CD4-positive, alpha-beta T cell treated with Interleukin-4 for 1 hour (primary cell): ENCODE results near the gene CCDC158.
"Not testable (repeated sequence)": the region's sequence is repeated elsewhere in the genome, so short reads cannot be mapped to it uniquely, and the experiment has no call there.

ENCODE experiments used
- DNase-seq, 2 donors: peaks; one replicate each; pipeline ENCODE4 v3.0.0-alpha.2; 2020 to 2022

CCDC158 gene

DNA sequence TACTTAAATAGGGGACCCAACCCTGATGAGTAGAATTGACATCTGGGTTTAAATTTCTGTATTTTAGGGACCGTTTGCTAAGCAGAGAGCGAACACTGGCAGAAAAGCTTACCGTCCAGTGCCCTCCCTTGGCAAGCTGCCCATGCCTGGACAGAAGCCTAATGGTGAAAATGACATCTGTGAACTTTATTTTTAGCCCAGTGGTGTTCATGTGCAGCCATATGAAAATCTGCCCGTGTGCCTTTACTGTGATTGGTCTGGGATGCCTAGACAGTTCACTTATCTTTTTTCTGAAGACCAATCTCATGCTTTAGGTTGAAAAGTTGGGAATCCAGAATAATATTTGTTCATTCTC is 113.3 kb downstream of the CCDC158 start:
- no peak for DNase-seq

DNA sequence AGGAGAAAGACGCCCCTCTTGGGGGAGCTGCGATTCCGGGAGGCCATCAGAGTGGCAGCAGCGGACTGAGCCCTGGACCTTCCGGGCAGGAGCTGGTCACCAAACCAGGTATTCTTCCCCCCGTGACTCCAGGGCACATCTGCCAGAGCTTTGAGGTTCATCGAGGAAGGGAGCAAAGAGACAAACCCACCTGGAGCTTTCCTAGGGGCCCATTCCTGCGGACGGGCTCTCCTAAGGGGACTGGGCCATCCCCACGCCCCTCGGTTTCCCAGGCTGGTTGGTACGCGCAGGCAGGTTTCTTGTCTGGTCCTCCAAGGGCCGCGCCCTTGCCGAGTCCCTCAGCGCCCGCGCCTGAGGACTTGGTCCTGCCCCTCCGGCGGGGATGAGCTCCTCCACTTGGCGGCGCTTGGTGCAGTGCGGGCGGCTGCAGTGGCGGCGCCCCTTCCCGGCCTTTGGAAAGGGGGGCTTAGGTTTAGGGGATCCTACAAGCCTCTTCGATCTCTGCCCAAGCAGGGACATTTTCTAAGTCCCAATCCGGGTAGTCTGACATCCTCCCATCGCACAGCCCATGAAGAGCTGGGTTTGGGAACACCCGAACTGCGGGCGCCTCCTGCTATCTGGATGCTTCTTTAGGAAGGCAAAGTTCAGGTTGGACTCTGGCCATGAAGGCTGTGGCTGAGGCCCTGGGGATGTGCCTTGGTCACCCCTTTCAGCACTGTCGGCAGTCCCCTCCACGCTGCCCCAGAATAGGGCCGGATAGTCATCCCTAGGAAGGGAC is 113.9 kb downstream of the CCDC158 start:
- DNase-seq, result no peak

GRCh38 chr4:76305971-76306881 is 114.7 kb downstream of the CCDC158 start, which contains the start of gene STBD1:
STBD1 (plus strand) TSS chr4:76306733; CDS start chr4:76306770, 37 bp downstream.
- DNase-seq, result peak; percentile 16 to 36

GRCh38 chr4:76305033-76305687 is 115.8 kb downstream of the CCDC158 start:
- DNase-seq, result peak in 1 of 2 donors; percentile 21

DNA sequence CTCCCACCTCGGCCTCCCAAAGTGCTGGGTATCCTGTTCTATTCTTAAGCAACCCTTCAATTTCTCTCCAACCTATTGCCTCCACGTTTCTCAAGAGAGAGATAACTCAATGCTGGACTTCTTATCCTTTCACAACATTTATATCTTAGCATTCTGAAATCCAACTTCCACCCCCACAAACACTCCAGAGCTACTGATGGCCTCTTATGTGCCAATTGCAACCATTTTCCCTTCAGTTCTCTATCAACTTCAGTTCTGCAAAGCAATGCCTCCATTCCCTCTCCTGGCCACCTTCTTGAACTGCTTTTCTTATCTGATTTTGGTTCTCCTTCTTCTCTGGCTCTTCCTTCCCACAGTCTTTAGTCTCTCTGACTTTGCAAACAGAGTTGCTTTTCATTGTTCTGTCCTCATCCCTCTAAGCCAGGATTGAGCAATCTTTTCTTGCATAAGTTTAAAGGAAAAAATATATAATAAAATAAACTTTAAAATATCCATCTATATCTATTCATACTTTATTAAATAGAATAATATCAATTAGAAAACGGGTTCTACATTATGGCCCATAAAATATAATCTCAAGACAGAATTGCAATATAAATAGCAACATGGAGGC is 118.0 kb downstream of the CCDC158 start:
- no peak for DNase-seq

DNA sequence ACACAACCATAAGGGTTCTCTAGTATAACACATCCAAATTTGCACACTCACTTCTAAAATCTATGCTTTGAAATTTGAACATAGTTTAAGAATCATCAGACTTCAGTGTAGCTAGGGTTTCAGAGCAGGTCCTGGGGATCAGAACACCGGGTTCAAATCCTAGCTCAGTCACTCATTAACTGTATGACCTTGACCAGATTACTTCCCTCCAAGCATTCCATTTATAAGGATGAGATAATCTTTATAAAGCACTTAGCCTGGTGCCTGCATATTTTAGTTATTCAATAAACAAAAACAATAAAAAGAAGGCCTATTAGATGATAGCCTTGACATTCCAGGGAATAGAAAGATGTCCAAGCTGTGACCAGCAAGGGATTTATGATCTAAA is 119.2 kb downstream of the CCDC158 start:
- no peak for DNase-seq

GRCh38 chr4:76301068-76301774 is 119.7 kb downstream of the CCDC158 start:
- no peak for DNase-seq

DNA sequence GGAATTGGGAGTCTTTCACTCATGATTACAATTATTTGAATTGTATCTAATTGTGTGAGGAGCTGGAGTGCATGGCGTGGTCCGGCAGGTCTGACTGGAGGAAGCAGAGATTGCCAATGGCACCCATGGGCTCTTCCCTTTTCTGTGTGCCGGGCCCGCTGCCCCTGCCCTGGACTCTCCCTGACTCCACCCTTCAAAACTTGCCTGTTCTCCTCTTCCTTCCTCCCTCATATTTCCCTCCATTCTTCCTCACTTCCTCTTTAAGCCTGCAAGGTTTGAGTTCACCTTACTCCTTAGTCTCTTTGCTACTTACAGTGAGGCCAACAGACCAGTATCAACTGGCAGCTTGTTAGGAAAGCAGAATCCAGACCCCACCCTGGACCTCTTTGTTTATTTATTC is 120.9 kb downstream of the CCDC158 start:
- DNase-seq, result no peak

- no peak for DNase-seq
These were observed 122.7 kb downstream of the CCDC158 start for GRCh38 chr4:76298227-76298626.

DNA sequence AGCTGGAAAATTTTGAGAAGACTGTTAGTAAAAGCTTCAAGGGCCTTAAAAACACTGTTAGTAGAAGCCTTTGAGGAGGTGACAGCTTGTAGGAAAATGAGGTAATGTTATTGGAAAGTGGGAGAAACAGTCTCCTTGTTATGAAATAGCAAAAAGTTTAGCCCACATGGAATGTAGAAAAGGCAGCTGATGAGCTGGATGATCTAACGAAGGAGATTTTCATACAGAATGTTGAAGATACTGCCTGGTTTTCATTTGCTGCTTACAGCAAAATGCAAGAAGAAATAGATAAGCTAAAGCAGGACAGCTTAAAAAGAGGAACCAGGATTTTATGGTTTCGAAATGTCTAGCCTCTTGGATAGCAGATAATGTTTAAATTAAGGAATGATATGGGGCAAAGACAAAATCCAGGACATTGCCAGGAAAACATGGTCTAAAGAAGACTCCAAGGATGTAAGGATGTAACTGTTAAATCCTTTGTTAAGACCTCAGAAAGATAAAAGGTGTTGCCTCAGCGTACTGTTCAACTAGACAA is 124.6 kb downstream of the CCDC158 start:
- DNase-seq, result no peak

- no peak for DNase-seq
These were observed 127.2 kb downstream of the CCDC158 start for GRCh38 chr4:76293772-76294171.

GRCh38 chr4:76292730-76293129 is 128.2 kb downstream of the CCDC158 start:
- no peak for DNase-seq

DNA sequence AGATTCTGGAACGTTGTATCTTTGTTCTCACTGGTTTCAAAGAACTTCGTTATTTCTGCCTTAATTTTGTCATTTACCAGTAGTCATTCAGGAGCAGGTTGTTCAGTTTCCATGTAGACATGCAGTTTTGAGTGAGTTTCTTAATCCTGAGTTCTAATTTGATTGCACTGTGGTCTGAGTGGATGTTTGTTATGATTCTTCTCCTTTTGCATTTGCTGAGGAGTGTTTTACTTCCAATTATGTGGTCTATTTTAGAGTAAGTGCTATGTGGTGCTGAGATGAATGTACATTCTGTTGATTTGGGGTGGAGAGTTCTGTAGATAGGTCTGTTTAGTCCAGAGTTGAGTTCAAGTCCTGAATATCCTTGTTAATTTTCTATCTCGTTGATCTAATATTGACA is 133.1 kb downstream of the CCDC158 start:
- DNase-seq, result not testable (repeated sequence)

GRCh38 chr4:76283900-76284299 is 137.0 kb downstream of the CCDC158 start:
- DNase-seq, result no peak

GRCh38 chr4:76282941-76283689 is 137.8 kb downstream of the CCDC158 start:
- no peak for DNase-seq

- not testable (repeated sequence) for DNase-seq
These were observed 139.3 kb downstream of the CCDC158 start for GRCh38 chr4:76281594-76281993.

DNA sequence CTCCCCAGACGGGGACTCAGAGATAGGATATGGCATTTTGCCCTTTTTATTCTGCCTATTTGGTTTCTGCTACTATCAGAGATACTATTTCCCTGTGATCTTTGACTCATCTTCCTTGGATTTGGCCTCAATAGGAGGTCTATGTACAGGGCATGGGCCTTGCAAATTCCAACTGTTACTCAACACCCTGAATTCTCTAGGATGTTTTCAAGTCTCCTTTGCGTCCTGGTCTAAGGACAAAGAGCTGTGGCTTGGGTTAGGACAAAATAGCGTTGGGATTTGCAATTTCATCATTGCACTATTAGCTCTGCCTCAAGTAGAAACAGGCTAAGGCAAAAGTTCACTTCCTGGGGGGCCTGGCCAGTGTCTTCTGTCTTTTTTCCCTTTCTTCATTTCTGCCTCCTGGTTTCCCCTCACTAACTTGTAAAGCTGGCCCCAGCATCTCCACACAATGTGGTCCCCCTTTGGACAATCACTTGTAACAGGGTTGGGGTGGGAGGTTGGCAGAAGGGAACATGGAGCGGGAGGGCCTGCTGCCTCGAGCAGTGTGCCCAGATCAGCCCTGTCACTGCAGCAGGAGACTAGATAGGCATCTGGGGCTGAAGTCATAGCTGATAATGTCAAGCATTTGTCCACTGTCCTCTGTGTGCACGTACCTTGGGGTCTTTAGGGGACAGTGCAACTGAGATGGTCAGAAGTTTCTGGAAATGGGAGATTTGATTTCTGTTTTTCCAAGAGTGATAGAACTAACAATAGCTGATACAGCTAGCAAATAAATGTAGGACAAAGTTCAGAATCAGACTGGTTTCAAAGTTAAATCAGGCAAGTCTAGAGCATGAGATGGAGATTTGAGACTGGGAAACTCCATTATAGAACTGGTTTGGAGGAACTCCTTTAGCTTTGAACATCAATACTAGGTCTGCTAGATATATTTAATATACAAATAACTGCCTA is 140.2 kb downstream of the CCDC158 start:
- DNase-seq, result no peak

GRCh38 chr4:76279462-76279861 is 141.5 kb downstream of the CCDC158 start:
- peak in 1 of 2 donors; percentile 53 for DNase-seq

GRCh38 chr4:76278583-76278982 is 142.4 kb downstream of the CCDC158 start:
- no peak for DNase-seq

DNA sequence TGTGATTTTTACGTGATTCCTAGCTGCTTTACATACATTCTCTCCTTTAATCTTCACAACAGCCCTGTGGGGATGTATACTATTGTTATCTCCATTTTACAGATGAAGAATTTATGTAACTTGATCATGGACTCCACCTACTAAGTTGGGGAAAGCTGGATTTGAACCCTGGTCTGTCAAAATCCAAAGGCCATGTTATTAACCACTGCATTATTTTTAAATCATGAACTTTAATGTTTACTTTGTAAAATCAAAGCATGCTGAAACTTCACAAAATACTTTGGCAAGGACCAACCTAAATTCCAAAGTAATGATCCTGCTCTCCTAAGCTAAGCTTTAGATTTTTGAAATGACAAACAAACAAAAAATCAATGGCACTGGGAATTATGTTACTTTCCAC is 143.3 kb downstream of the CCDC158 start:
- no peak for DNase-seq
